Astrocyte (in vitro differentiated cells and primary cell): ENCODE measurements around the gene HIRA. TPM values are rescaled to one million over a fixed set of nuclear protein-coding genes. Genes with fewer than 3 reads are reported as not detected.

Experiments used
- DNase-seq: peaks from one replicate; pipeline ENCODE4 v3.0.0-alpha.2; 2010; ENCODE audit warnings: low read depth
- FAIRE-seq: peaks from 2 replicates; lab custom pipeline; 2011; peaks lifted over from hg19 to GRCh38; lab: Jason Lieb, UNC
- H2AFZ ChIP-seq: 2 replicates; pipeline ENCODE4 v1.6.0; 2012; ENCODE audit warnings: low read depth, low read length, inconsistent platforms
- H3K27ac ChIP-seq: 2 replicates; pipeline ENCODE4 v1.5.1; 2011; ENCODE audit warnings: low read depth, low read length, inconsistent platforms
- H3K27me3 ChIP-seq: 2 replicates; pipeline ENCODE4 v1.6.0; 2011; ENCODE audit warnings: low read length, inconsistent platforms; ENCODE audit not compliant: insufficient read depth
- H3K36me3 ChIP-seq: 2 replicates; pipeline ENCODE4 v1.5.1; 2011; ENCODE audit warnings: low read length, inconsistent platforms; ENCODE audit not compliant: insufficient read depth
- H3K4me1 ChIP-seq: 2 replicates; pipeline ENCODE4 v1.5.1; 2011; ENCODE audit warnings: low read length, inconsistent platforms; ENCODE audit not compliant: insufficient read depth
- H3K4me2 ChIP-seq: 2 replicates; pipeline ENCODE4 v1.6.0; 2012; ENCODE audit warnings: low read length, inconsistent platforms
- H3K4me3 ChIP-seq: 2 replicates; pipeline ENCODE4 v1.5.1; 2011; ENCODE audit warnings: low read depth, mild to moderate bottlenecking, low read length, inconsistent platforms; ENCODE audit not compliant: insufficient read depth
- H3K79me2 ChIP-seq: 2 replicates; pipeline ENCODE4 v1.6.0; 2012; ENCODE audit warnings: mild to moderate bottlenecking, low read length, inconsistent platforms; ENCODE audit not compliant: insufficient read depth
- H3K9ac ChIP-seq: 2 replicates; pipeline ENCODE4 v1.6.0; 2012; ENCODE audit warnings: mild to moderate bottlenecking, low read length, inconsistent platforms
- H3K9me3 ChIP-seq: 2 replicates; pipeline ENCODE4 v1.5.1; 2012; ENCODE audit warnings: low read depth, mild to moderate bottlenecking, low read length, inconsistent platforms; ENCODE audit not compliant: insufficient read depth
- H4K20me1 ChIP-seq: 2 replicates; pipeline ENCODE4 v1.6.0; 2012; ENCODE audit warnings: low read length, inconsistent platforms; ENCODE audit not compliant: insufficient read depth
- H3K27ac Mint-ChIP-seq: one replicate; pipeline ENCODE4 v1.8.0; 2021; ENCODE audit warnings: mild to moderate bottlenecking, mixed read lengths; ENCODE audit not compliant: unreplicated experiment
- H3K27me3 Mint-ChIP-seq: one replicate; pipeline ENCODE4 v1.8.0; 2021; ENCODE audit warnings: low read depth, mixed read lengths; ENCODE audit not compliant: unreplicated experiment
- H3K36me3 Mint-ChIP-seq: one replicate; pipeline ENCODE4 v1.8.0; 2021; ENCODE audit warnings: low read depth, mixed read lengths; ENCODE audit not compliant: unreplicated experiment
- H3K4me1 Mint-ChIP-seq: one replicate; pipeline ENCODE4 v1.8.0; 2021; ENCODE audit warnings: low read depth, mixed read lengths; ENCODE audit not compliant: unreplicated experiment
- H3K4me3 Mint-ChIP-seq: one replicate; pipeline ENCODE4 v1.8.0; 2021; ENCODE audit warnings: mild to moderate bottlenecking, moderate library complexity, mixed read lengths; ENCODE audit not compliant: unreplicated experiment
- H3K9me3 Mint-ChIP-seq: one replicate; pipeline ENCODE4 v1.8.0; 2021; ENCODE audit warnings: mild to moderate bottlenecking, mixed read lengths; ENCODE audit not compliant: unreplicated experiment
- CTCF ChIP-seq: IDR thresholded peaks from 2 replicates; pipeline ENCODE4 v1.5.1; 2011; ENCODE audit warnings: low read depth, mild to moderate bottlenecking, inconsistent platforms, low read length, moderate library complexity; ENCODE audit not compliant: insufficient read depth
- EZH2 ChIP-seq: IDR thresholded peaks from 2 replicates; pipeline ENCODE4 v1.6.1; 2012; ENCODE audit warnings: mild to moderate bottlenecking, low read length, inconsistent platforms; ENCODE audit not compliant: insufficient read depth
- total RNA-seq: library from RNA; stranded (reverse); gene quantifications from 2 replicates; pipeline ENCODE4 v1.2.1, GENCODE V29; 2021

The HIRA gene
- total RNA-seq, 1 donor from 2014 or later = 31.1 TPM

GRCh38 chr22:19469421-19469820 lies 37.9 kb upstream of the HIRA start:
- H3K27ac ChIP-seq = no peak overlapping the region
- peaks cover 39% of the 10 kb centered on the region for H3K36me3 ChIP-seq
- H3K9ac ChIP-seq = no peak overlapping the region
- peaks cover 29% of the 10 kb centered on the region for H3K79me2 ChIP-seq
- no peak for DNase-seq
- H4K20me1 ChIP-seq = peaks cover 76% of the 10 kb centered on the region
- H2AFZ ChIP-seq = no peak overlapping the region
- TF ChIP-seq EZH2 = no peak
- TF ChIP-seq CTCF = no peak
- no peaks in the 10 kb centered on the region for H3K9me3 ChIP-seq
- no peaks in the 10 kb centered on the region for H3K27me3 ChIP-seq
- H3K4me3 ChIP-seq = no peak overlapping the region
- no peak overlapping the region for H3K4me2 ChIP-seq
- Mint-ChIP-seq H3K27me3 (no peaks in the 10 kb centered on the region), H3K4me3 (no peak overlapping the region), H3K27ac (no peak overlapping the region), H3K9me3 (no peaks in the 10 kb centered on the region), H3K4me1 (no peaks in the 10 kb centered on the region), H3K36me3 (peaks cover 23% of the 10 kb centered on the region)
- FAIRE-seq = no peak
- H3K4me1 ChIP-seq = no peaks in the 10 kb centered on the region

- H3K27ac ChIP-seq = no peak overlapping the region
- Mint-ChIP-seq H3K4me1 (peaks cover 8% of the 10 kb centered on the region), H3K4me3 (no peak overlapping the region), H3K9me3 (no peaks in the 10 kb centered on the region), H3K27ac (no peak overlapping the region), H3K36me3 (peaks cover 14% of the 10 kb centered on the region), H3K27me3 (no peaks in the 10 kb centered on the region)
- H3K4me3 ChIP-seq = no peak overlapping the region
- H3K36me3 ChIP-seq = peaks cover 39% of the 10 kb centered on the region
- no peak overlapping the region for H3K4me2 ChIP-seq
- no peaks in the 10 kb centered on the region for H3K27me3 ChIP-seq
- H3K9ac ChIP-seq = no peak overlapping the region
- H4K20me1 ChIP-seq = peaks cover 70% of the 10 kb centered on the region
- H3K79me2 ChIP-seq = peaks cover 17% of the 10 kb centered on the region
- no peaks in the 10 kb centered on the region for H3K9me3 ChIP-seq
- FAIRE-seq (no peak), DNase-seq (no peak)
- H2AFZ ChIP-seq = no peak overlapping the region
- TF ChIP-seq EZH2 (no peak), CTCF (no peak)
- peaks cover 5% of the 10 kb centered on the region for H3K4me1 ChIP-seq
Observed at GRCh38 chr22:19467912-19468311, 36.4 kb upstream of the HIRA start.

DNA sequence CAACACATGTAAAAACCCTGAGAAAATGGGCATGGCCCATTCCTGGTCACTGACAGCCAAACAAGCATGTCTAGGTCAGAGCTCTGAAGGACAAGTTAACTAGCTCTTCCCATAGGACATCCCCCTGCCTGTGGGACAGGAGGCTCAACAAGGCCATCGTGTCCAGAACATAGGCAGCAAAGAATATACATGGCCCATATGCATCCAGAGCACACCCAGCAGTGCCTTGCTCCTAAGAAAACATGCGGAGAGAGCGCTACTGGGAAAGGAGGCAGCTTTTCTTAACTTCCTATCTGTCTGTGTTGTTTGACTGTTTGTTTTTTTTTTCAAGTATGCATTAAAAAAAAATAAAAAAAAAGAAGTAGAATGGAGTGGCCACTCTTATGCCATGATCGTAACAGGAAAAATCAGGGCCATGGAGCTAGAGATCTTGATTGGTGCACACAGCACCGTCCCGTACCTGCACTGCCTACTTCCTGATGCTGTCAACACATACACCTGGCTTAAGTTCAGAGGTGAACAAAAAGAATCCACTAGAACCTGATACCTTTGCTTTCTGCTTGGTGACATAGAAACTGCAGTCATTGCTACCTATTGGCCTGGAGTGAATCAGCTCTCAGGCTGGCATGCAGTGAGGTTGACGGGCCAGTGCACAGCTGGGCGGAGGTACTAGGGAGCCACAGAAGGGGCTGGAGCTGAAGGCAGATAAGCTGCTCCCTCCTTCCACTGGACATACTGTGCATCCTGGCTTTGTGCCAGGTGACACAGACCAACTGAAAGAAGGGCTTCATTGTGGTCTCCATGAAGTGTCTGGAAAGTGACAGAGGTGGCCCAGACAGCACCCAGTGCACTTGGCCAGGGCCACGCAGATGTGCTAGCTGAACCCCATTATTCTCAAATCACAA lies 35.6 kb upstream of the HIRA start:
- Histone ChIP-seq H4K20me1 (peaks cover 62% of the 10 kb centered on the region), H3K4me3 (no peak overlapping the region), H3K27ac (no peak overlapping the region), H3K4me1 (peaks cover 5% of the 10 kb centered on the region), H3K36me3 (peaks cover 39% of the 10 kb centered on the region), H2AFZ (no peak overlapping the region), H3K4me2 (no peak overlapping the region), H3K79me2 (peaks cover 9% of the 10 kb centered on the region), H3K9me3 (no peaks in the 10 kb centered on the region), H3K27me3 (no peaks in the 10 kb centered on the region), H3K9ac (no peak overlapping the region)
- Mint-ChIP-seq H3K9me3 (no peaks in the 10 kb centered on the region), H3K27ac (no peak overlapping the region), H3K27me3 (no peaks in the 10 kb centered on the region), H3K4me3 (no peak overlapping the region), H3K4me1 (peaks cover 8% of the 10 kb centered on the region), H3K36me3 (peaks cover 14% of the 10 kb centered on the region)
- FAIRE-seq = no peak
- no peak for TF ChIP-seq EZH2
- TF ChIP-seq CTCF = no peak
- no peak for DNase-seq
